Osteoblast (primary cell): Measurements from ENCODE around the gene SPRR3. TPM values are rescaled to one million over a fixed set of nuclear protein-coding genes. Genes with fewer than 3 reads are reported as not detected.

ENCODE experiments used
- DNase-seq: peaks from one replicate; pipeline ENCODE4 v3.0.0; 2011; ENCODE audit warnings: low spot score, mixed read lengths; ENCODE audit not compliant: insufficient read length; ENCODE audit errors: missing footprints
- H2AFZ ChIP-seq: 2 replicates; pipeline ENCODE4 v1.6.0; 2011; ENCODE audit warnings: mild to moderate bottlenecking, low read length
- H3K27ac ChIP-seq: 2 replicates; pipeline ENCODE4 v1.5.1; 2011; ENCODE audit warnings: mild to moderate bottlenecking, low read depth, low read length, moderate library complexity
- H3K27me3 ChIP-seq: 2 replicates; pipeline ENCODE4 v1.6.0; 2012; ENCODE audit warnings: mild to moderate bottlenecking, control low read depth, inconsistent platforms, low read length, moderate library complexity; ENCODE audit not compliant: insufficient read depth
- H3K36me3 ChIP-seq: 2 replicates; pipeline ENCODE4 v1.5.1; 2011; ENCODE audit warnings: mild to moderate bottlenecking, low read length, control low read depth, moderate library complexity; ENCODE audit not compliant: insufficient read depth
- H3K4me1 ChIP-seq: 2 replicates; pipeline ENCODE4 v1.5.1; 2011; ENCODE audit warnings: mild to moderate bottlenecking, low read length, control low read depth, moderate library complexity; ENCODE audit not compliant: insufficient read depth
- H3K4me2 ChIP-seq: 2 replicates; pipeline ENCODE4 v1.6.0; 2011; ENCODE audit warnings: mild to moderate bottlenecking, low read length; ENCODE audit not compliant: insufficient read depth
- H3K4me3 ChIP-seq: fragments of 200-600 bp; sonication (generic); 3 replicates; pipeline ENCODE4 v1.5.1; 2012; ENCODE audit warnings: mild to moderate bottlenecking, low read length, inconsistent platforms; ENCODE audit not compliant: insufficient read depth
- H3K79me2 ChIP-seq: 2 replicates; pipeline ENCODE4 v1.6.0; 2012; ENCODE audit warnings: mild to moderate bottlenecking, low read length, control low read depth, inconsistent platforms; ENCODE audit not compliant: insufficient read depth
- H3K9me3 ChIP-seq: 2 replicates; pipeline ENCODE4 v1.5.1; 2011; ENCODE audit warnings: low read depth, low read length, control low read depth
- H4K20me1 ChIP-seq: 2 replicates; pipeline ENCODE4 v1.6.0; 2012; ENCODE audit warnings: mild to moderate bottlenecking, low read length, control low read depth; ENCODE audit not compliant: insufficient read depth
- CTCF ChIP-seq: IDR thresholded peaks from 2 replicates; pipeline ENCODE4 v1.5.1; 2011; ENCODE audit warnings: mild to moderate bottlenecking, low read depth, low read length, moderate library complexity; ENCODE audit errors: extremely low read depth
- total RNA-seq: library from RNA; depleted of rRNA; stranded (reverse); fragments of >200 nt; gene quantifications from 2 replicates; pipeline ENCODE4 v1.2.3, GENCODE V29; 2012

SPRR3 gene
- total RNA-seq, 1 donor: not detected

- TF ChIP-seq CTCF: no peak
- H2AFZ ChIP-seq: no peak overlapping the region
- no peaks in the 10 kb centered on the region for H3K9me3 ChIP-seq
- H3K36me3 ChIP-seq: no peaks in the 10 kb centered on the region
- no peak overlapping the region for H3K27ac ChIP-seq
- no peak overlapping the region for H3K4me3 ChIP-seq
- H3K4me2 ChIP-seq: no peak overlapping the region
- H3K79me2 ChIP-seq: no peaks in the 10 kb centered on the region
- H4K20me1 ChIP-seq: no peaks in the 10 kb centered on the region
- H3K4me1 ChIP-seq: no peaks in the 10 kb centered on the region
- DNase-seq: no peak
- H3K27me3 ChIP-seq: no peaks in the 10 kb centered on the region
These were observed 42.3 kb upstream of the SPRR3 start for GRCh38 chr1:152959273-152959672.

- TF ChIP-seq CTCF: no peak
- Histone ChIP-seq H3K4me2 (no peak overlapping the region), H3K27ac (no peak overlapping the region), H3K79me2 (no peaks in the 10 kb centered on the region), H3K9me3 (no peaks in the 10 kb centered on the region), H2AFZ (no peak overlapping the region), H3K27me3 (no peaks in the 10 kb centered on the region), H3K4me1 (no peaks in the 10 kb centered on the region), H3K4me3 (no peak overlapping the region), H4K20me1 (no peaks in the 10 kb centered on the region), H3K36me3 (no peaks in the 10 kb centered on the region)
- DNase-seq: no peak
These were observed 41.6 kb upstream of the SPRR3 start for GRCh38 chr1:152959801-152960451.

GRCh38 chr1:152960452-152961044 is 41.0 kb upstream of the SPRR3 start:
- no peak overlapping the region for H3K4me2 ChIP-seq
- TF ChIP-seq CTCF: no peak
- H3K36me3 ChIP-seq: no peaks in the 10 kb centered on the region

GRCh38 chr1:152961226-152961891 is 40.2 kb upstream of the SPRR3 start:
- no peak overlapping the region for H3K27ac ChIP-seq
- H3K4me3 ChIP-seq: no peak overlapping the region
- H3K9me3 ChIP-seq: no peaks in the 10 kb centered on the region
- H3K4me2 ChIP-seq: no peak overlapping the region
- no peaks in the 10 kb centered on the region for H3K36me3 ChIP-seq
- DNase-seq: no peak
- no peaks in the 10 kb centered on the region for H3K79me2 ChIP-seq
- H3K4me1 ChIP-seq: no peaks in the 10 kb centered on the region
- no peak overlapping the region for H2AFZ ChIP-seq
- no peaks in the 10 kb centered on the region for H4K20me1 ChIP-seq
- no peaks in the 10 kb centered on the region for H3K27me3 ChIP-seq
- no peak for TF ChIP-seq CTCF

More at GRCh38 chr1:152960452-152961044, 41.0 kb upstream of the SPRR3 start:
- Histone ChIP-seq H3K9me3 (no peaks in the 10 kb centered on the region), H2AFZ (no peak overlapping the region), H4K20me1 (no peaks in the 10 kb centered on the region), H3K79me2 (no peaks in the 10 kb centered on the region), H3K4me3 (no peak overlapping the region), H3K27me3 (no peaks in the 10 kb centered on the region), H3K4me1 (no peaks in the 10 kb centered on the region), H3K27ac (no peak overlapping the region)
- no peak for DNase-seq
